NB4 (cell line): ENCODE measurements around the gene LGI4.
"Not testable (repeated sequence)": the region's sequence is repeated elsewhere in the genome, so short reads cannot be mapped to it uniquely, and the experiment has no call there.

ENCODE experiments used
- POLR2A ChIP-seq: IDR thresholded peaks from 2 replicates; pipeline ENCODE4 v1.6.1; 2011; ENCODE audit warnings: mild to moderate bottlenecking; ENCODE audit not compliant: insufficient read length; ENCODE audit errors: extremely low read depth
- TF ChIP-seq, protein P1 (sequence below): IDR thresholded peaks from one replicate; pipeline ENCODE4 v1.5.1; 2012; ENCODE audit warnings: low read depth, low read length

GRCh38 chr19:35153129-35153522, 18.3 kb upstream of the LGI4 start:
- TF ChIP-seq, protein P1, sequence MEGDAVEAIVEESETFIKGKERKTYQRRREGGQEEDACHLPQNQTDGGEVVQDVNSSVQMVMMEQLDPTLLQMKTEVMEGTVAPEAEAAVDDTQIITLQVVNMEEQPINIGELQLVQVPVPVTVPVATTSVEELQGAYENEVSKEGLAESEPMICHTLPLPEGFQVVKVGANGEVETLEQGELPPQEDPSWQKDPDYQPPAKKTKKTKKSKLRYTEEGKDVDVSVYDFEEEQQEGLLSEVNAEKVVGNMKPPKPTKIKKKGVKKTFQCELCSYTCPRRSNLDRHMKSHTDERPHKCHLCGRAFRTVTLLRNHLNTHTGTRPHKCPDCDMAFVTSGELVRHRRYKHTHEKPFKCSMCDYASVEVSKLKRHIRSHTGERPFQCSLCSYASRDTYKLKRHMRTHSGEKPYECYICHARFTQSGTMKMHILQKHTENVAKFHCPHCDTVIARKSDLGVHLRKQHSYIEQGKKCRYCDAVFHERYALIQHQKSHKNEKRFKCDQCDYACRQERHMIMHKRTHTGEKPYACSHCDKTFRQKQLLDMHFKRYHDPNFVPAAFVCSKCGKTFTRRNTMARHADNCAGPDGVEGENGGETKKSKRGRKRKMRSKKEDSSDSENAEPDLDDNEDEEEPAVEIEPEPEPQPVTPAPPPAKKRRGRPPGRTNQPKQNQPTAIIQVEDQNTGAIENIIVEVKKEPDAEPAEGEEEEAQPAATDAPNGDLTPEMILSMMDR: not testable (repeated sequence)
- not testable (repeated sequence) for TF ChIP-seq POLR2A
